ENCODE data around the gene FAIM2. TPM values are rescaled to one million over a fixed set of nuclear protein-coding genes. Genes with fewer than 3 reads are reported as not detected.
"Not testable (repeated sequence)": the region's sequence is repeated elsewhere in the genome, so short reads cannot be mapped to it uniquely, and the experiment has no call there.

The FAIM2 gene
- total and polyA plus RNA-seq, 2 donors (not counting 3 experiments of a cell fraction or from before 2014, with no cell fraction given) = 0.01 TPM; not detected in 1

- H2AFZ ChIP-seq (ENCODE audit: low read depth, low read length); H3K9me3 ChIP-seq (replicated peaks; ENCODE audit: control insufficient read depth, insufficient read depth, low read length); intact Hi-C loops (cut with micrococcal nuclease); H3K36me3 ChIP-seq (ENCODE audit: control insufficient read depth in 2 of 2, extremely low read depth in 1 of 2, insufficient read depth in 2 of 2, low read length in 2 of 2); H3K4me2 ChIP-seq (ENCODE audit: insufficient read depth, low read length); H3K4me3 ChIP-seq (replicated peaks in 1 of 3; ENCODE audit: insufficient read depth in 1 of 3, low read depth in 1 of 3, low read length in 3 of 3); H4K20me1 ChIP-seq (replicated peaks; ENCODE audit: control insufficient read depth, extremely low read depth, insufficient read depth, low read length); BruUV-seq (replicated peaks); H3K4me1 ChIP-seq (ENCODE audit: control insufficient read depth, extremely low read depth, insufficient read depth, low read length); H3K79me2 ChIP-seq (ENCODE audit: control insufficient read depth, insufficient read depth, low read length); dilution Hi-C loops (cut with MboI; ENCODE audit: extremely low pct_ligation_motif_present, low sequenced_read_pairs); DNase-seq (ENCODE audit: low read depth, low spot score); FAIRE-seq; H3K27ac ChIP-seq (ENCODE audit: insufficient read depth, low read depth, low read length); H3K9me1 ChIP-seq (replicated peaks; ENCODE audit: control insufficient read depth, extremely low read depth, insufficient read depth, low read length); H3K9ac ChIP-seq (replicated peaks; ENCODE audit: extremely low read depth, insufficient read depth, low read length): not testable (repeated sequence)
- ChIA-PET CTCF (interaction anchor here (0.7 to 1.4 kb wide), 3 partner anchors 90 to 195 kb away, joined by 3 to 6 read pairs (median 3); no protein-coding TSS in a partner anchor), POLR2A (interaction anchor here (0.7 kb wide), 1 partner anchor 27 kb away, joined by 7 read pairs; no protein-coding TSS in a partner anchor)
- peaks cover 20 to 23% of the 10 kb centered on the region in 2 experiments for H3K27me3 ChIP-seq (ENCODE audit: control insufficient read depth in 2 of 2, insufficient read depth in 2 of 2, low read length in 2 of 2)
Observed at GRCh38 chr12:49855890-49856289, 47.8 kb downstream of the FAIM2 start.

- no peak overlapping the region for H3K27ac ChIP-seq (ENCODE audit: insufficient read depth, low read depth, low read length)
- H3K27me3 ChIP-seq (ENCODE audit: control insufficient read depth in 2 of 2, insufficient read depth in 2 of 2, low read length in 2 of 2) = peaks cover 20 to 27% of the 10 kb centered on the region in 2 experiments
- H3K4me1 ChIP-seq (ENCODE audit: control insufficient read depth, extremely low read depth, insufficient read depth, low read length) = no peaks in the 10 kb centered on the region
- ChIA-PET POLR2A (no interaction called here), CTCF (interaction anchor here (1.4 kb wide), 1 partner anchor 112 kb away, joined by 6 read pairs; no protein-coding TSS in a partner anchor)
- intact Hi-C loops (cut with micrococcal nuclease) (no loop called here), dilution Hi-C loops (cut with MboI; ENCODE audit: extremely low pct_ligation_motif_present, low sequenced_read_pairs) (no loop called here)
- DNase-seq (ENCODE audit: low read depth, low spot score) = no peak
- H3K4me2 ChIP-seq (ENCODE audit: insufficient read depth, low read length) = no peak overlapping the region
- no peak overlapping the region for H3K4me3 ChIP-seq (replicated peaks in 1 of 3; ENCODE audit: insufficient read depth in 1 of 3, low read depth in 1 of 3, low read length in 3 of 3)
- H3K9ac ChIP-seq (replicated peaks; ENCODE audit: extremely low read depth, insufficient read depth, low read length) = no peak overlapping the region
- no TSS peak for BruUV-seq (replicated peaks)
- H4K20me1 ChIP-seq (replicated peaks; ENCODE audit: control insufficient read depth, extremely low read depth, insufficient read depth, low read length) = no peaks in the 10 kb centered on the region
- H2AFZ ChIP-seq (ENCODE audit: low read depth, low read length) = no peak overlapping the region
- no peaks in the 10 kb centered on the region for H3K79me2 ChIP-seq (ENCODE audit: control insufficient read depth, insufficient read depth, low read length)
- no peaks in the 10 kb centered on the region for H3K36me3 ChIP-seq (ENCODE audit: control insufficient read depth in 2 of 2, extremely low read depth in 1 of 2, insufficient read depth in 2 of 2, low read length in 2 of 2)
- no peak for TF ChIP-seq CTCF (IDR thresholded peaks at IDR 0.05; ENCODE audit: extremely low read depth in 1 of 2, insufficient read depth in 1 of 2, low read depth in 1 of 2, low read length in 2 of 2)
- no peak for TF ChIP-seq POLR2A (IDR thresholded peaks at IDR 0.05; ENCODE audit: low read depth, low read length)
- FAIRE-seq = no peak
- H3K9me1 ChIP-seq (replicated peaks; ENCODE audit: control insufficient read depth, extremely low read depth, insufficient read depth, low read length) = no peaks in the 10 kb centered on the region
- H3K9me3 ChIP-seq (replicated peaks; ENCODE audit: control insufficient read depth, insufficient read depth, low read length) = no peaks in the 10 kb centered on the region
Observed at GRCh38 chr12:49854976-49855375, 48.7 kb downstream of the FAIM2 start.
